ENCODE measurements around the gene MRPL57.
"Not testable (repeated sequence)": the region's sequence is repeated elsewhere in the genome, so short reads cannot be mapped to it uniquely, and the experiment has no call there.

The MRPL57 gene

GRCh38 chr13:21198391-21198790, 21.9 kb downstream of the MRPL57 start:
- H3K4ac ChIP-seq (ENCODE audit: low read depth, low read length); H2AK5ac ChIP-seq (ENCODE audit: low read length): not testable (repeated sequence)
- WGBS (ENCODE audit: extremely low coverage, insufficient coverage, insufficient read length), result no CpG with 5 or more reads among the region's 4 CpGs

GRCh38 chr13:21201456-21202190, 25.2 kb downstream of the MRPL57 start:
- H3K79me1 ChIP-seq (ENCODE audit: low read length); H2BK12ac ChIP-seq (ENCODE audit: low read length); H4K8ac ChIP-seq (ENCODE audit: low read depth, low read length); H2AK5ac ChIP-seq (ENCODE audit: low read length); H3K27me3 ChIP-seq (ENCODE audit: insufficient read depth, low read length); H3K79me2 ChIP-seq (ENCODE audit: control insufficient read depth, insufficient read depth, low read length, poor library complexity); H3K9me3 ChIP-seq (ENCODE audit: insufficient read depth, low read depth, low read length); DNase-seq; H2AFZ ChIP-seq (ENCODE audit: insufficient read depth, low read length, poor library complexity); H3K14ac ChIP-seq (ENCODE audit: low read length); H2BK120ac ChIP-seq (ENCODE audit: insufficient read depth, low read length, poor library complexity); H4K91ac ChIP-seq (ENCODE audit: low read depth, low read length); H4K12ac ChIP-seq (ENCODE audit: low read depth, low read length); H3K4me3 ChIP-seq (ENCODE audit: low read depth, low read length); H3K18ac ChIP-seq (ENCODE audit: low read length); H2BK5ac ChIP-seq (ENCODE audit: low read depth, low read length, poor library complexity); H3K4ac ChIP-seq (ENCODE audit: low read depth, low read length); H3K36me3 ChIP-seq (ENCODE audit: control insufficient read depth in 1 of 2, insufficient read depth in 2 of 2, low read length in 2 of 2); H3K9ac ChIP-seq (ENCODE audit: low read length); H3K27ac ChIP-seq (ENCODE audit: low read depth, low read length); H3K4me2 ChIP-seq (ENCODE audit: low read length); H3K4me1 ChIP-seq (ENCODE audit: control insufficient read depth in 1 of 2, insufficient read depth in 2 of 2, low read length in 2 of 2); H3K23ac ChIP-seq (ENCODE audit: low read length): not testable (repeated sequence)

More at GRCh38 chr13:21198391-21198790, 21.9 kb downstream of the MRPL57 start:
- not testable (repeated sequence) for H3K79me1 ChIP-seq (ENCODE audit: low read length); H2BK12ac ChIP-seq (ENCODE audit: low read length); H3K36me3 ChIP-seq (ENCODE audit: control insufficient read depth in 1 of 2, insufficient read depth in 2 of 2, low read length in 2 of 2); H3K4me3 ChIP-seq (ENCODE audit: low read depth, low read length); H3K23ac ChIP-seq (ENCODE audit: low read length); H3K4me1 ChIP-seq (ENCODE audit: control insufficient read depth in 1 of 2, insufficient read depth in 2 of 2, low read length in 2 of 2); H3K79me2 ChIP-seq (ENCODE audit: control insufficient read depth, insufficient read depth, low read length, poor library complexity); H3K18ac ChIP-seq (ENCODE audit: low read length); H3K4me2 ChIP-seq (ENCODE audit: low read length); DNase-seq; H2BK5ac ChIP-seq (ENCODE audit: low read depth, low read length, poor library complexity); H4K91ac ChIP-seq (ENCODE audit: low read depth, low read length); H3K27me3 ChIP-seq (ENCODE audit: insufficient read depth, low read length); H4K8ac ChIP-seq (ENCODE audit: low read depth, low read length); H2BK120ac ChIP-seq (ENCODE audit: insufficient read depth, low read length, poor library complexity); H3K27ac ChIP-seq (ENCODE audit: low read depth, low read length); H3K9ac ChIP-seq (ENCODE audit: low read length); H3K14ac ChIP-seq (ENCODE audit: low read length); H3K9me3 ChIP-seq (ENCODE audit: insufficient read depth, low read depth, low read length); H2AFZ ChIP-seq (ENCODE audit: insufficient read depth, low read length, poor library complexity); H4K12ac ChIP-seq (ENCODE audit: low read depth, low read length)

- no peak overlapping the region for H3K18ac ChIP-seq (ENCODE audit: low read length)
- no peak overlapping the region for H3K4me2 ChIP-seq (ENCODE audit: low read length)
- no CpG with 5 or more reads among the region's 3 CpGs for WGBS (ENCODE audit: extremely low coverage, insufficient coverage, insufficient read length)
- no peak overlapping the region for H3K14ac ChIP-seq (ENCODE audit: low read length)
- H4K8ac ChIP-seq (ENCODE audit: low read depth, low read length), result no peak overlapping the region
- peaks cover 8% of the 10 kb centered on the region for H3K9me3 ChIP-seq (ENCODE audit: insufficient read depth, low read depth, low read length)
- no peaks in the 10 kb centered on the region for H3K79me1 ChIP-seq (ENCODE audit: low read length)
- no peaks in the 10 kb centered on the region for H3K36me3 ChIP-seq (ENCODE audit: control insufficient read depth in 1 of 2, insufficient read depth in 2 of 2, low read length in 2 of 2)
- H2AK5ac ChIP-seq (ENCODE audit: low read length), result no peak overlapping the region
- no peak overlapping the region for H4K91ac ChIP-seq (ENCODE audit: low read depth, low read length)
- no peak overlapping the region for H2AFZ ChIP-seq (ENCODE audit: insufficient read depth, low read length, poor library complexity)
- H2BK5ac ChIP-seq (ENCODE audit: low read depth, low read length, poor library complexity), result no peak overlapping the region
- no peak overlapping the region for H3K4me3 ChIP-seq (ENCODE audit: low read depth, low read length)
- no peaks in the 10 kb centered on the region for H3K27me3 ChIP-seq (ENCODE audit: insufficient read depth, low read length)
- H2BK12ac ChIP-seq (ENCODE audit: low read length), result no peak overlapping the region
- no peak overlapping the region for H2BK120ac ChIP-seq (ENCODE audit: insufficient read depth, low read length, poor library complexity)
- H3K4me1 ChIP-seq (ENCODE audit: control insufficient read depth in 1 of 2, insufficient read depth in 2 of 2, low read length in 2 of 2), result no peaks in the 10 kb centered on the region
- H3K27ac ChIP-seq (ENCODE audit: low read depth, low read length), result no peak overlapping the region
- no peak overlapping the region for H3K23ac ChIP-seq (ENCODE audit: low read length)
- no peak overlapping the region for H4K12ac ChIP-seq (ENCODE audit: low read depth, low read length)
- no peak overlapping the region for H3K9ac ChIP-seq (ENCODE audit: low read length)
- DNase-seq, result no peak
- no peaks in the 10 kb centered on the region for H3K79me2 ChIP-seq (ENCODE audit: control insufficient read depth, insufficient read depth, low read length, poor library complexity)
- no peak overlapping the region for H3K4ac ChIP-seq (ENCODE audit: low read depth, low read length)
These were observed 26.5 kb downstream of the MRPL57 start for GRCh38 chr13:21202767-21203531.

GRCh38 chr13:21208652-21209154, 32.2 kb downstream of the MRPL57 start:
- Histone ChIP-seq H2AFZ (ENCODE audit: insufficient read depth, low read length, poor library complexity) (no peak overlapping the region), H3K14ac (ENCODE audit: low read length) (no peak overlapping the region), H2BK12ac (ENCODE audit: low read length) (no peak overlapping the region), H3K4ac (ENCODE audit: low read depth, low read length) (no peak overlapping the region), H3K9ac (ENCODE audit: low read length) (no peak overlapping the region), H2BK120ac (ENCODE audit: insufficient read depth, low read length, poor library complexity) (no peak overlapping the region), H2BK5ac (ENCODE audit: low read depth, low read length, poor library complexity) (no peak overlapping the region), H4K91ac (ENCODE audit: low read depth, low read length) (no peak overlapping the region), H4K8ac (ENCODE audit: low read depth, low read length) (no peak overlapping the region), H3K4me2 (ENCODE audit: low read length) (no peak overlapping the region), H3K23ac (ENCODE audit: low read length) (no peak overlapping the region), H3K79me1 (ENCODE audit: low read length) (no peaks in the 10 kb centered on the region), H3K4me3 (ENCODE audit: low read depth, low read length) (no peak overlapping the region), H3K9me3 (ENCODE audit: insufficient read depth, low read depth, low read length) (peaks cover 3% of the 10 kb centered on the region), H3K4me1 (ENCODE audit: control insufficient read depth in 1 of 2, insufficient read depth in 2 of 2, low read length in 2 of 2) (no peaks in the 10 kb centered on the region), H3K27ac (ENCODE audit: low read depth, low read length) (no peak overlapping the region), H2AK5ac (ENCODE audit: low read length) (no peak overlapping the region), H3K36me3 (ENCODE audit: control insufficient read depth in 1 of 2, insufficient read depth in 2 of 2, low read length in 2 of 2) (no peaks in the 10 kb centered on the region), H4K12ac (ENCODE audit: low read depth, low read length) (no peak overlapping the region), H3K27me3 (ENCODE audit: insufficient read depth, low read length) (no peaks in the 10 kb centered on the region), H3K79me2 (ENCODE audit: control insufficient read depth, insufficient read depth, low read length, poor library complexity) (no peaks in the 10 kb centered on the region), H3K18ac (ENCODE audit: low read length) (no peak overlapping the region)
- WGBS (ENCODE audit: extremely low coverage, insufficient coverage, insufficient read length), result no CpG with 5 or more reads among the region's 3 CpGs
- no peak for DNase-seq

Measured in trophoblast cell (in vitro differentiated cells and primary cell).